OCI-LY1 (cell line): ENCODE data around the gene HKDC1.
A peak's percentile ranks its signal among the peaks of the same experiment; 100 is the strongest.
"Not testable (repeated sequence)": the region's sequence is repeated elsewhere in the genome, so short reads cannot be mapped to it uniquely, and the experiment has no call there.

Source experiments
- H2AFZ ChIP-seq: fragments of 200-600 bp; sonication (generic), shearing (Covaris generic); 2 replicates; pipeline ENCODE4 v1.6.0; 2014; ENCODE audit warnings: antibody characterized with exemption, mild to moderate bottlenecking, low read length
- H3F3A ChIP-seq: fragments of 200-600 bp; sonication (generic), shearing (Covaris generic); 2 replicates; pipeline ENCODE4 v1.6.0; 2014; ENCODE audit warnings: mild to moderate bottlenecking, antibody characterized with exemption, low read length, moderate library complexity; ENCODE audit not compliant: insufficient read depth
- H3K27ac ChIP-seq: fragments of 200-600 bp; sonication (generic); 2 replicates; pipeline ENCODE4 v1.5.1; 2014; ENCODE audit warnings: low read length, mixed run types, mild to moderate bottlenecking, low read depth; ENCODE audit not compliant: poor library complexity, severe bottlenecking
- H3K27me3 ChIP-seq: fragments of 200-600 bp; sonication (generic); 2 replicates; pipeline ENCODE4 v1.6.0; 2014; ENCODE audit warnings: antibody characterized with exemption, mild to moderate bottlenecking, low read length, moderate library complexity; ENCODE audit not compliant: insufficient read depth
- H3K36me3 ChIP-seq: fragments of 200-600 bp; sonication (generic); 2 replicates; pipeline ENCODE4 v1.6.1; 2014; ENCODE audit warnings: mild to moderate bottlenecking, antibody characterized with exemption, low read length, moderate library complexity, mixed read lengths; ENCODE audit not compliant: insufficient read depth
- H3K4me1 ChIP-seq: fragments of 200-600 bp; sonication (generic); 2 replicates; pipeline ENCODE4 v1.5.1; 2014; ENCODE audit warnings: mild to moderate bottlenecking, low read length, moderate library complexity; ENCODE audit not compliant: insufficient read depth, severe bottlenecking
- H3K4me2 ChIP-seq: fragments of 200-600 bp; sonication (generic), shearing (Covaris generic); 2 replicates; pipeline ENCODE4 v1.6.1; 2014; ENCODE audit warnings: low read length
- H3K4me3 ChIP-seq: fragments of 200-600 bp; sonication (generic); 2 replicates; pipeline ENCODE4 v1.5.1; 2014; ENCODE audit warnings: low read length, low read depth, mild to moderate bottlenecking, mixed read lengths; ENCODE audit not compliant: poor library complexity, severe bottlenecking
- H3K79me2 ChIP-seq: fragments of 200-600 bp; shearing (Covaris generic); 2 replicates; pipeline ENCODE4 v1.6.1; 2016; ENCODE audit warnings: mixed run types, low read length, mixed read lengths; ENCODE audit not compliant: insufficient read depth
- H3K9ac ChIP-seq: fragments of 200-600 bp; sonication (generic), shearing (Covaris generic); 2 replicates; pipeline ENCODE4 v1.6.1; 2014; ENCODE audit warnings: mild to moderate bottlenecking, low read length, mixed read lengths
- H3K9me2 ChIP-seq: fragments of 200-600 bp; sonication (generic), shearing (Covaris generic); 2 replicates; pipeline ENCODE4 v1.6.1; 2014; ENCODE audit warnings: low read depth, mild to moderate bottlenecking, low read length, mixed read lengths
- H3K9me3 ChIP-seq: fragments of 200-600 bp; shearing (Covaris generic); 2 replicates; pipeline ENCODE4 v1.6.1; 2014; ENCODE audit warnings: low read length, mixed read lengths
- H4K20me1 ChIP-seq: fragments of 200-600 bp; sonication (generic), shearing (Covaris generic); 2 replicates; pipeline ENCODE4 v1.6.0; 2016; ENCODE audit warnings: mild to moderate bottlenecking, low read length; ENCODE audit not compliant: insufficient read depth
- CTCF ChIP-seq: fragments of 200-600 bp; sonication (generic), shearing (Covaris generic); IDR thresholded peaks from 2 replicates; pipeline ENCODE4 v1.5.1; 2017; ENCODE audit warnings: mild to moderate bottlenecking, antibody characterized with exemption, low read length, moderate library complexity, mixed read lengths
- EZH2 ChIP-seq: fragments of 200-600 bp; sonication (generic), shearing (Covaris generic); IDR thresholded peaks from 2 replicates; pipeline ENCODE4 v1.8.0; 2017; ENCODE audit warnings: borderline replicate concordance, mixed run types, mild to moderate bottlenecking, antibody characterized with exemption, low read length, moderate library complexity, mixed read lengths

HKDC1 gene

DNA sequence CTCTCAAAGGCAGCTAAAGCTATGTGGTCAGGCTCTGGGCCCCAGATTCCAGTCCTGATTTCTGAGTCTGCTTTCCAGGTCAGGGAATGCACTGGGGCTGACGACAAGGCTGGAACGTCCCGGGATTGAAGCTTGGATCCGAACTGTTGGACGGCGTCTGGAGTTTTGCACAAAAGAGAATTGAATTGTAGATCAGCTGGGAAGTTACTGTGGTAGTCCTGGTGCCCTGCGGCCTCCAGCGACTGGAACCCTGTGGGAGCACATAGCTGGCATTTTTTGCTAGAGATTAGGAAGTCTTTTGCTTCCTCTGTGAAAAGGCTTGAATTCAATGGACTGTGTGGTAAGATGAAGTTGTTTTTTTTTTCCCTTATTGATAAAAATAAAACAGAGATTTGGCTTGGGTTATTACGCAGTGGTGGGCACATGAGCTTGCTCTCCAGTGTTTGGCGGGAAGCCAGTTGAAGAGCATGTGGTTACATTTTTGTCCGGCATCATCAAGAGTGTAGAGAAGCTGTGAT lies 58.4 kb downstream of the HKDC1 start, which contains the start of gene HK1:
Gene HK1 (plus strand): TSS at position 51 of the 518 bp plus-strand sequence.
- H3K27me3 ChIP-seq = no peaks in the 10 kb centered on the region; the same call in 1 of the 2 replicates
- peaks cover 17% of the 10 kb centered on the region for H3K4me1 ChIP-seq
- H3K9me3 ChIP-seq = no peaks in the 10 kb centered on the region
- no peak within 1 kb of the TSS for H3K4me3 ChIP-seq
- H3F3A ChIP-seq = no peaks in the 10 kb centered on the region
- no peak within 1 kb of the TSS for H3K9ac ChIP-seq
- TF ChIP-seq EZH2 = no peak
- no peak for TF ChIP-seq CTCF
- no peaks in the 10 kb centered on the region for H4K20me1 ChIP-seq
- H3K79me2 ChIP-seq = no peaks in the 10 kb centered on the region
- no peaks in the 10 kb centered on the region for H3K9me2 ChIP-seq
- no peak within 1 kb of the TSS for H2AFZ ChIP-seq
- no peaks in the 10 kb centered on the region for H3K36me3 ChIP-seq
- H3K27ac ChIP-seq = no peak within 1 kb of the TSS
- peak within 1 kb of the TSS; percentile 26; the same call in 1 of the 2 replicates for H3K4me2 ChIP-seq

DNA sequence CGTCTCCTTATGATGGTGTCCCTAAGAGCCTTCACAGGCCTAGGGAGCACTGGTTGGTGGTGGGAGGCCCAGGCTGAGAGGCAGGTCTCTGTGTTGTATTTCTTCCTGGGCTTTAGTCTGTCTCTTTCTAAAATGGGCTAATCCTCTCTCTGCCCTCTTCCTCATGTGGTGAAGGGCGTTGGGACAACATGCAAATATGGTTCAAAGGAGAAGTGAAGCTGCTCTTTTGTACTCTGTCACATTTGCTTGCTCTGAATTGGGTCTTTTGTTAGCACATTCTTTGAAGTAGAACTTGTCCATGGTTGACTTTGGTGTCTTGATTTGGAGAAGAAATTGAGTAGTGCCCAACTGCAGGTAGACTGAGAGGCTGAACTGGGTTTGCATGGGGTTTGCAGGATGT lies 59.0 kb downstream of the HKDC1 start:
- Histone ChIP-seq H3K9me3 (no peaks in the 10 kb centered on the region), H3K36me3 (no peaks in the 10 kb centered on the region), H3K9ac (no peak overlapping the region), H3K27ac (no peak overlapping the region), H3K27me3 (no peaks in the 10 kb centered on the region; the same call in 1 of the 2 replicates), H4K20me1 (no peaks in the 10 kb centered on the region), H3K4me2 (peak overlapping the region; percentile 26; the same call in 1 of the 2 replicates), H3K4me3 (no peak overlapping the region), H2AFZ (no peak overlapping the region), H3F3A (no peaks in the 10 kb centered on the region), H3K9me2 (no peaks in the 10 kb centered on the region), H3K4me1 (peaks cover 17% of the 10 kb centered on the region), H3K79me2 (no peaks in the 10 kb centered on the region)
- TF ChIP-seq CTCF (no peak), EZH2 (no peak)

- TF ChIP-seq EZH2 = no peak
- no peak for TF ChIP-seq CTCF
- no peaks in the 10 kb centered on the region for H3K9me2 ChIP-seq
- H3K27me3 ChIP-seq = no peaks in the 10 kb centered on the region; the same call in 1 of the 2 replicates
- H2AFZ ChIP-seq = no peak overlapping the region
- no peaks in the 10 kb centered on the region for H3K9me3 ChIP-seq
- no peaks in the 10 kb centered on the region for H3F3A ChIP-seq
- H3K9ac ChIP-seq = no peak overlapping the region
- no peaks in the 10 kb centered on the region for H4K20me1 ChIP-seq
- no peaks in the 10 kb centered on the region for H3K36me3 ChIP-seq
- H3K27ac ChIP-seq = no peak overlapping the region
- no peak overlapping the region for H3K4me2 ChIP-seq
- H3K4me3 ChIP-seq = no peak overlapping the region
- no peaks in the 10 kb centered on the region for H3K79me2 ChIP-seq
- peaks cover 17% of the 10 kb centered on the region for H3K4me1 ChIP-seq
These were observed 61.6 kb downstream of the HKDC1 start for GRCh38 chr10:69281507-69282413.

DNA sequence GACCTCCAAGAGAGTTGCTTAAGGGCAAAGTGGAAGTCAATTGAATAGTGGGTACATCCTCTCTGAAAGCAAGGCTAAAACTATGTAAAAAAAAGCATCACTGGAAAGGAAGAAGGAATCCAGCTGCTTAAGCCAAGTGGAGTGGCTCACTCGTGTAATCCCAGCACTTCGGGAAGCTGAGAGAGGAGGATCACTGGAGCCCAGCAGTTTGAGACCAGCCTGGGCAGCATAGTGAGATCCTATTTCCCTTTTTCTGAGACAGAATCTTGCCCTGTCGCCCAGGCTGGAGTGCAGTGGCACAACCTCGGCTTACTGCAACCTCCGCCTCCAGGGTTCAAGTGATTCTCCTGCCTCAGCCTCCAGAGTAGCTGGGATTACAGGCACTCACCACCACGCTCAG lies 64.3 kb downstream of the HKDC1 start:
- H3K4me1 ChIP-seq, H3K27me3 ChIP-seq, H3K79me2 ChIP-seq, H3K4me2 ChIP-seq, H3K9ac ChIP-seq, H3K36me3 ChIP-seq, H3K4me3 ChIP-seq, H3K27ac ChIP-seq, H3K9me2 ChIP-seq, H3F3A ChIP-seq, H4K20me1 ChIP-seq, H3K9me3 ChIP-seq, H2AFZ ChIP-seq: not testable (repeated sequence)
